ENCODE measurements around the gene CEP44. TPM values are rescaled to one million over a fixed set of nuclear protein-coding genes. Genes with fewer than 3 reads are reported as not detected.

The CEP44 gene, protein sequence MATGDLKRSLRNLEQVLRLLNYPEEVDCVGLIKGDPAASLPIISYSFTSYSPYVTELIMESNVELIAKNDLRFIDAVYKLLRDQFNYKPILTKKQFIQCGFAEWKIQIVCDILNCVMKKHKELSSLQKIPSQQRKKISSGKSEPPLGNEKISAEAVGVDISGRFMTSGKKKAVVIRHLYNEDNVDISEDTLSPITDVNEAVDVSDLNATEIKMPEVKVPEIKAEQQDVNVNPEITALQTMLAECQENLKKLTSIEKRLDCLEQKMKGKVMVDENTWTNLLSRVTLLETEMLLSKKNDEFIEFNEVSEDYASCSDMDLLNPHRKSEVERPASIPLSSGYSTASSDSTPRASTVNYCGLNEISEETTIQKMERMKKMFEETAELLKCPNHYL
- total RNA-seq (2013; cell fraction: nucleolus; rRNA removed): 63.0 and 66.9 TPM in 2 replicates
- total RNA-seq (2014; rRNA removed): 12.5 and 14.6 TPM in 2 replicates
- 16.7 and 17.4 TPM in 2 replicates for total RNA-seq (2014; rRNA removed; fragmentation: Illumina TruSeq; extraction: Trizol)
- total RNA-seq (2021): 13.3 and 16.6 TPM in 2 replicates
- polyA plus RNA-seq (2011; ENCODE audit: low read depth): 5.4 TPM
- 19.8 and 33.0 TPM in 2 replicates for polyA plus RNA-seq (2011; rRNA removed)
- 5.9 and 6.9 TPM in 2 replicates for polyA plus RNA-seq (2011; cell fraction: cytosol; rRNA removed)
- polyA plus RNA-seq (2011; cell fraction: nucleus; rRNA removed): 19.0 and 19.8 TPM in 2 replicates
- polyA plus RNA-seq (2012): 7.6 and 12.7 TPM in 2 replicates
- 11.4 and 13.1 TPM in 2 replicates for polyA plus RNA-seq (2014; fragmentation: Illumina TruSeq; extraction: Trizol)
- polyA plus RNA-seq (2014; fragmentation: Nextera tagmentation; extraction: Ambion mirVana): 10 to 100 TPM in 1 of 2 experiments, 1 to 10 TPM in 1; 7.6 to 15.0 TPM
- 9.1 and 10.5 TPM in 2 replicates for polyA plus RNA-seq (2014; rRNA removed)
- 10 to 100 TPM; 16.4 to 17.0 TPM for polyA plus RNA-seq (2016; fragmentation: Nextera tagmentation; extraction: Ambion mirVana)
- polyA minus RNA-seq (2011; rRNA and poly(A)+ RNA removed): 11.3 and 11.6 TPM in 2 replicates
- 6.1 and 6.2 TPM in 2 replicates for polyA minus RNA-seq (2011; cell fraction: cytosol; rRNA and poly(A)+ RNA removed)
- 16.8 and 20.0 TPM in 2 replicates for polyA minus RNA-seq (2011; cell fraction: nucleus; rRNA and poly(A)+ RNA removed)
- percentile 80 among the genes with signal in this experiment for Bru-seq, nascent RNA
- percentile 82 among the genes with signal in this experiment for BruChase-seq, experiment 1, labeled RNA remaining after a 6-hour chase
- percentile 89 among the genes with signal in this experiment for BruChase-seq, experiment 2, labeled RNA remaining after a 2-hour chase
- long read RNA-seq, experiment 1, partial matches to known transcripts: 4 of 10 reads
- long read RNA-seq, experiment 1, other reads (novel, unspliced or antisense): 6 of 10 reads
- long read RNA-seq, experiment 2, full-length matches to known transcripts: 15 of 61 reads
- long read RNA-seq, experiment 2, partial matches to known transcripts: 22 of 61 reads
- long read RNA-seq, experiment 2, other reads (novel, unspliced or antisense): 24 of 61 reads

GRCh38 chr4:174283507-174284471 lies at the start of gene CEP44, which contains the start of gene FBXO8:
TSS of gene CEP44 (plus strand) at chr4:174283911. CDS start at chr4:174299122, 15,211 bp downstream.
TSS of gene FBXO8 (minus strand) at chr4:174283667. CDS start at chr4:174263092, 20,575 bp downstream.
- H3K9me3 ChIP-seq (replicated peaks; ENCODE audit: control insufficient read depth, insufficient read depth, low read length): peaks cover 4% of the 10 kb centered on the region; the same call in 2 of the 3 replicates
- peaks cover 54% of the 10 kb centered on the region for H3K79me2 ChIP-seq (ENCODE audit: control insufficient read depth, insufficient read depth, low read length)
- H3K4me3 ChIP-seq: peak within 1 kb of the TSS; percentile 96
- H3K4me1 ChIP-seq (ENCODE audit: control insufficient read depth, insufficient read depth, low read length): peaks cover 7% of the 10 kb centered on the region; the same call in 1 of the 2 replicates
- FAIRE-seq (peak; percentile 68), DNase-seq (ENCODE audit: low read depth, low spot score) (peak; percentile 68), ATAC-seq (peak; percentile 66)
- H4K20me1 ChIP-seq (ENCODE audit: control insufficient read depth, insufficient read depth): no peaks in the 10 kb centered on the region
- peak within 1 kb of the TSS; percentile 98 for H2AFZ ChIP-seq (ENCODE audit: control insufficient read depth, low read depth, low read length)
- RAD21 ChIA-PET (ENCODE audit: unreplicated experiment): interaction anchor here (0.6 to 1.4 kb wide), 6 partner anchors 21 to 58 kb away, joined by 3 to 4 read pairs (median 4); no protein-coding TSS in a partner anchor
- WGBS (ENCODE audit: insufficient coverage, insufficient replicate concordance, low lambda C conversion rate, missing lambda C conversion rate): under 1% methylated on average over 52 of the region's 52 CpGs
- no peaks in the 10 kb centered on the region for H3K36me3 ChIP-seq (ENCODE audit: control insufficient read depth in 2 of 2, insufficient read depth in 2 of 2, low read length in 1 of 2)
- TSS peak; percentile 55 for BruUV-seq (replicated peaks)
- H3K27ac ChIP-seq (ENCODE audit: control insufficient read depth, insufficient read depth): peak within 1 kb of the TSS; percentile 99
- in situ Hi-C loops (cut with MboI) (loop anchor here (10.0 kb wide), 1 partner anchor 641 kb away; no protein-coding TSS in a partner anchor), intact Hi-C loops (cut with micrococcal nuclease; ENCODE audit: unreplicated experiment) (loop anchor here (5.0 kb wide), 1 partner anchor 911 kb away; the partner anchor contains the start of gene SAP30)
- H3K27me3 ChIP-seq (replicated peaks in 1 of 2; ENCODE audit: control insufficient read depth in 2 of 2, insufficient read depth in 2 of 2, low read length in 1 of 2): no peaks in the 10 kb centered on the region
- CTCF ChIA-PET: interaction anchor here (0.6 to 2.4 kb wide), 7 partner anchors 9 to 64 kb away, joined by 3 to 9 read pairs (median 5); no protein-coding TSS in a partner anchor
- peak within 1 kb of the TSS; percentile 68 for H3K4me2 ChIP-seq (ENCODE audit: control insufficient read depth, insufficient read depth)
- POLR2A ChIA-PET: interaction anchor here (1.1 to 4.0 kb wide), 5 partner anchors 14 to 43 kb away, joined by 3 to 21 read pairs (median 8); no protein-coding TSS in a partner anchor
- peak within 1 kb of the TSS; percentile 97 for H3K9ac ChIP-seq (ENCODE audit: control insufficient read depth, insufficient read depth, low read length)
- SMC1A ChIA-PET (ENCODE audit: uncharacterized antibody, unreplicated experiment): interaction anchor here (0.6 to 2.5 kb wide), 11 partner anchors 13 to 64 kb away, joined by 3 to 10 read pairs (median 4); no protein-coding TSS in a partner anchor
- TF ChIP-seq POLR2A (IDR thresholded peaks at IDR 0.05; ENCODE audit: low read depth, low read length) (peak; percentile 83), SREBF1 (IDR thresholded peaks at IDR 0.05; ENCODE audit: low read length) (no peak), ZBTB40 (IDR thresholded peaks at IDR 0.05; ENCODE audit: borderline replicate concordance) (peak; percentile 98), NR2C1 (IDR thresholded peaks at IDR 0.05) (peak; percentile 64; the same call in 1 of the 2 replicates), HSF1 (IDR thresholded peaks at IDR 0.05; ENCODE audit: low read depth, low read length) (no peak), MYC (IDR thresholded peaks at IDR 0.05; ENCODE audit: insufficient read depth, insufficient read length, insufficient replicate concordance, low read length, severe bottlenecking) (no peak), FOXK2 (IDR thresholded peaks at IDR 0.05) (no peak)
